ENCODE measurements around the gene UGGT2. TPM values are rescaled to one million over a fixed set of nuclear protein-coding genes. Genes with fewer than 3 reads are reported as not detected.

Gene UGGT2
- total and polyA plus RNA-seq, 9 of the 15 experiments (the other 6 are each of a cell fraction or from before 2014, with no cell fraction given) = 3.5 to 24.5 (median 18.3) TPM

DNA sequence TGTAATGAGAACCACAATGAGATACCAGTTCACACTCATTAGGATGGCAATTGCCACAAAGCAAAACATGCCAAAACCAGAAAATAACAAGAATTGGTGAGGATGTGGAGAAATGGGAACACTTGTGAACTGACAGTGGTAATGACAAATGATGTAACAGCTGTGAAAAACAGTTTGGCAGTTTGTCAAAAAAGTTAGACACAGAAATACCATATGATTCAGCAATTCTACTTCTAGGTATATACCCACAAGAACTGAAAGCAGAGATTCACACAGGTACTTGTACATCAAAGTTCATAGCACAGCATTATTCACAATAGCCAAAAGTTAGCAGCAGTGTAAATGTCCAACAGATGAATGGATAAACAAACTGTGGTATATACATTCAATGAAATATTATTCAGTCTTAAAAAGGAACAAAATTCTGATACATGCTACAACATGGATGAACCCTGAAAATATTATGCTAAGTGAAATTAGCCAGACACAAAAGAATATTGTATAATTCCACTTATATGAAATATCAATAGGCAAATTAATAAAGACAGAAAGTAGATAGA lies 96.5 kb downstream of the UGGT2 start (continued):
- TF ChIP-seq, protein P1, sequence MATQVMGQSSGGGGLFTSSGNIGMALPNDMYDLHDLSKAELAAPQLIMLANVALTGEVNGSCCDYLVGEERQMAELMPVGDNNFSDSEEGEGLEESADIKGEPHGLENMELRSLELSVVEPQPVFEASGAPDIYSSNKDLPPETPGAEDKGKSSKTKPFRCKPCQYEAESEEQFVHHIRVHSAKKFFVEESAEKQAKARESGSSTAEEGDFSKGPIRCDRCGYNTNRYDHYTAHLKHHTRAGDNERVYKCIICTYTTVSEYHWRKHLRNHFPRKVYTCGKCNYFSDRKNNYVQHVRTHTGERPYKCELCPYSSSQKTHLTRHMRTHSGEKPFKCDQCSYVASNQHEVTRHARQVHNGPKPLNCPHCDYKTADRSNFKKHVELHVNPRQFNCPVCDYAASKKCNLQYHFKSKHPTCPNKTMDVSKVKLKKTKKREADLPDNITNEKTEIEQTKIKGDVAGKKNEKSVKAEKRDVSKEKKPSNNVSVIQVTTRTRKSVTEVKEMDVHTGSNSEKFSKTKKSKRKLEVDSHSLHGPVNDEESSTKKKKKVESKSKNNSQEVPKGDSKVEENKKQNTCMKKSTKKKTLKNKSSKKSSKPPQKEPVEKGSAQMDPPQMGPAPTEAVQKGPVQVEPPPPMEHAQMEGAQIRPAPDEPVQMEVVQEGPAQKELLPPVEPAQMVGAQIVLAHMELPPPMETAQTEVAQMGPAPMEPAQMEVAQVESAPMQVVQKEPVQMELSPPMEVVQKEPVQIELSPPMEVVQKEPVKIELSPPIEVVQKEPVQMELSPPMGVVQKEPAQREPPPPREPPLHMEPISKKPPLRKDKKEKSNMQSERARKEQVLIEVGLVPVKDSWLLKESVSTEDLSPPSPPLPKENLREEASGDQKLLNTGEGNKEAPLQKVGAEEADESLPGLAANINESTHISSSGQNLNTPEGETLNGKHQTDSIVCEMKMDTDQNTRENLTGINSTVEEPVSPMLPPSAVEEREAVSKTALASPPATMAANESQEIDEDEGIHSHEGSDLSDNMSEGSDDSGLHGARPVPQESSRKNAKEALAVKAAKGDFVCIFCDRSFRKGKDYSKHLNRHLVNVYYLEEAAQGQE (IDR thresholded peaks at IDR 0.05; ENCODE audit: borderline replicate concordance) = no peak
- TF ChIP-seq, protein P1 (CRISPR knock-in tag; IDR thresholded peaks at IDR 0.05; ENCODE audit: low read depth) = no peak
- no peak for TF ChIP-seq ZKSCAN8 (CRISPR knock-in tag; IDR thresholded peaks at IDR 0.05)
- 0 out of 4 replicates have a peak, but pooled peaks of 1 of the 2 experiments have one; percentile 5 for TF ChIP-seq RCOR1 (IDR thresholded peaks at IDR 0.05; ENCODE audit: borderline replicate concordance in 1 of 2, low read depth in 2 of 2, low read length in 2 of 2)
- no peak for TF ChIP-seq SRSF1 (IDR thresholded peaks at IDR 0.05; ENCODE audit: low read depth, low read length)
- TF ChIP-seq, protein P2, sequence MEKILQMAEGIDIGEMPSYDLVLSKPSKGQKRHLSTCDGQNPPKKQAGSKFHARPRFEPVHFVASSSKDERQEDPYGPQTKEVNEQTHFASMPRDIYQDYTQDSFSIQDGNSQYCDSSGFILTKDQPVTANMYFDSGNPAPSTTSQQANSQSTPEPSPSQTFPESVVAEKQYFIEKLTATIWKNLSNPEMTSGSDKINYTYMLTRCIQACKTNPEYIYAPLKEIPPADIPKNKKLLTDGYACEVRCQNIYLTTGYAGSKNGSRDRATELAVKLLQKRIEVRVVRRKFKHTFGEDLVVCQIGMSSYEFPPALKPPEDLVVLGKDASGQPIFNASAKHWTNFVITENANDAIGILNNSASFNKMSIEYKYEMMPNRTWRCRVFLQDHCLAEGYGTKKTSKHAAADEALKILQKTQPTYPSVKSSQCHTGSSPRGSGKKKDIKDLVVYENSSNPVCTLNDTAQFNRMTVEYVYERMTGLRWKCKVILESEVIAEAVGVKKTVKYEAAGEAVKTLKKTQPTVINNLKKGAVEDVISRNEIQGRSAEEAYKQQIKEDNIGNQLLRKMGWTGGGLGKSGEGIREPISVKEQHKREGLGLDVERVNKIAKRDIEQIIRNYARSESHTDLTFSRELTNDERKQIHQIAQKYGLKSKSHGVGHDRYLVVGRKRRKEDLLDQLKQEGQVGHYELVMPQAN (IDR thresholded peaks at IDR 0.05; ENCODE audit: borderline replicate concordance) = no peak
- TF ChIP-seq ZNF589 (CRISPR knock-in tag; IDR thresholded peaks at IDR 0.05; ENCODE audit: low read depth) = no peak
- no peak for TF ChIP-seq ZNF696 (CRISPR knock-in tag; conservative IDR thresholded peaks at IDR 0.05)
- no peak for TF ChIP-seq NEUROD1 (IDR thresholded peaks at IDR 0.05; ENCODE audit: borderline replicate concordance, low read depth, low read length, partially characterized antibody)
- no peak for TF ChIP-seq CHCHD3 (CRISPR knock-in tag; IDR thresholded peaks at IDR 0.05)
- TF ChIP-seq ARID2 (IDR thresholded peaks at IDR 0.05) = no peak
- TF ChIP-seq, protein P3, sequence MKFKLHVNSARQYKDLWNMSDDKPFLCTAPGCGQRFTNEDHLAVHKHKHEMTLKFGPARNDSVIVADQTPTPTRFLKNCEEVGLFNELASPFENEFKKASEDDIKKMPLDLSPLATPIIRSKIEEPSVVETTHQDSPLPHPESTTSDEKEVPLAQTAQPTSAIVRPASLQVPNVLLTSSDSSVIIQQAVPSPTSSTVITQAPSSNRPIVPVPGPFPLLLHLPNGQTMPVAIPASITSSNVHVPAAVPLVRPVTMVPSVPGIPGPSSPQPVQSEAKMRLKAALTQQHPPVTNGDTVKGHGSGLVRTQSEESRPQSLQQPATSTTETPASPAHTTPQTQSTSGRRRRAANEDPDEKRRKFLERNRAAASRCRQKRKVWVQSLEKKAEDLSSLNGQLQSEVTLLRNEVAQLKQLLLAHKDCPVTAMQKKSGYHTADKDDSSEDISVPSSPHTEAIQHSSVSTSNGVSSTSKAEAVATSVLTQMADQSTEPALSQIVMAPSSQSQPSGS (CRISPR knock-in tag; IDR thresholded peaks at IDR 0.05) = no peak
- TF ChIP-seq TAF1 (IDR thresholded peaks at IDR 0.05; ENCODE audit: control insufficient read depth, extremely low read depth, insufficient read depth, low read length, severe bottlenecking) = no peak
- TF ChIP-seq NFIC (IDR thresholded peaks at IDR 0.05) = peak; percentile 91
- TF ChIP-seq NFYB (IDR thresholded peaks at IDR 0.05; ENCODE audit: extremely low read depth, insufficient read length) = no peak
